T47D (cell line): ENCODE data around the gene FGFR2.
A peak's percentile ranks its signal among the peaks of the same experiment; 100 is the strongest.

Experiments
- DNase-seq, 2 experiments: peaks; one replicate each; pipeline versions ENCODE4 v3.0.0 to v3.0.0-alpha.2; 2011 to 2012; ENCODE audit warnings: low read depth in 1 of 2, low spot score in 1 of 2
- JUND ChIP-seq: IDR thresholded peaks from 2 replicates; pipeline ENCODE4 v1.6.1; 2012; ENCODE audit warnings: low read depth
- in situ Hi-C: cut with HindIII; loops from 2 replicates; pipeline ENCODE4 v1.10.0; 2016; ENCODE audit warnings: low sequenced_read_pairs, low pct_unique_long_range_greater_than_20kb

FGFR2 gene

GRCh38 chr10:121497513-121498470 lies 100.5 kb downstream of the FGFR2 start:
- peak in 1 of 2 experiments; percentile 48 for DNase-seq

GRCh38 chr10:121495719-121496118 lies 102.5 kb downstream of the FGFR2 start:
- peak; percentile 16 to 89 for DNase-seq
- TF ChIP-seq JUND = no peak
- in situ Hi-C loops = no loop called here

More at GRCh38 chr10:121497513-121498470, 100.5 kb downstream of the FGFR2 start:
- TF ChIP-seq JUND = no peak
- in situ Hi-C loops = no loop called here

DNA sequence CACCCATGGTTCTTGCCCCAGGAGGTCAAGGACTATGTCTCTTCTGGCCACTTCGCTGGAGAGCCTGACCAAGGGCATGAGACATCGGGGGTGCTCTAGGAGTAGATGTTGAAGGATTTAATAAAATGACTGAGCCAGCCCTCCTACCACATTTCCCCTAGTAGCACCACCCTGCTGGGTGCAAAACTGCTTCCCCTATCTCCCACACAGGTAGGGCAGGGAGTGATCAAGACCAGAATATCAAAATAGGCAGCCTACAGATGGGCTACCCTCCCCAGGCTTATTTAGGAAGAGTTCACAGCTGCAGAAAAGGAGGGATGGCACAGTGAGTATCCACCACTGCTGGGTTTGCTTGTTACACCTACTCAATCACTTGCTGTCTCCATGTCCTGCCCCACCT lies 103.9 kb downstream of the FGFR2 start:
- no peak for TF ChIP-seq JUND
- no peak for DNase-seq
- in situ Hi-C loops = no loop called here

GRCh38 chr10:121493521-121493920 lies 104.7 kb downstream of the FGFR2 start:
- TF ChIP-seq JUND = no peak
- in situ Hi-C loops = no loop called here
- no peak for DNase-seq

DNA sequence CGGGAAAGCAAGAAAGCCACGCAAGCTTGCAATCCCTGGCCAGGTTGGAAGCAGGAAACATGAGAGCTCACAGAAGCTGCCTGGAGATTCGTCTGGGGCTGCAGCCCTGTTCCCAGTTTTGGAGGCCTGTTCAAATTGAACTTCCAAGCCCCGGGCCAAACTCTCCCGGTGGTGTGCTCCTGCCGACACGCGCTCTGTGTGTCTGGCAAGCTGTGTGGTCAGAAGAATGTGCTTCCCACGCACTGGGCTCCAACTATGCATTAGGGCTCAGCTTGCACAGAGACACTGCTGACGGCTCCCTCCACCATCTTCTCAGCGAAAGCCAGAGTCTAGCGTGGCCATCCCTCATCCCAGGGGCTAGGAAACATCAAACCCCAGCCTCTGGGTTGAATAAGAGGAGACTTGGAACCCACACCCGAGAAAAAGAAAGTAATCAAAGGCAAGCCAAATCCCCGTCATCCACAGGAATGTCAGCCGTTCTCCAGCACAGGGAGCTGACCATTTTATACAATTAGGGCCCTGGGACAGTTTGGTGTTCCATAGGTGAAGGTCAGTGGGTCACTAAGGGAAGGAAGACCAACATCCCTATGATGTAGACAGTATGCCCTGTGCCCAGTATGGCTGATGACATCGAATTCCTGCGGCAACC lies 107.2 kb downstream of the FGFR2 start:
- TF ChIP-seq JUND = no peak
- no peak for DNase-seq
- in situ Hi-C loops = no loop called here

GRCh38 chr10:121485436-121486139 lies 112.7 kb downstream of the FGFR2 start:
- no peak for DNase-seq
- in situ Hi-C loops = no loop called here
- no peak for TF ChIP-seq JUND

DNA sequence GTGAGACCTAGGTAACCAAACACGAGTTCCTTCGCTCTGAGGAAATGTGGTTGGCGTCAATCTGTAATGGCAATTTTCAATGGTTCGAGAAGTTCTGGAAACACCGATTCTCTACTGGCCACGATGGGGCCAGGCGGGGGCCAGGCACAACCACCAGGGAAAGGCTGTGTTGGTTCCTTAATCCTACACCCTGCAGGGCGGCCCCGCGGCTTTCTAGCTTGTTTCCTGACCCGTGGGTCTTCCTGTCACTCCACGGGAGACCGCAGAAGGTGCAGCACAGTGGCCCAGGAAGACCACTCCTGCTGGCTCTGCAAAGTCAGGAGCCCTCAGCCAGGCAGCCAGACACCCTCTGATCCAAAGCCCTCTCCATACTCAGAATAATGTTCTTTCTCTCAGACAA lies 113.4 kb downstream of the FGFR2 start:
- in situ Hi-C loops = no loop called here
- TF ChIP-seq JUND = no peak
- DNase-seq = no peak

DNA sequence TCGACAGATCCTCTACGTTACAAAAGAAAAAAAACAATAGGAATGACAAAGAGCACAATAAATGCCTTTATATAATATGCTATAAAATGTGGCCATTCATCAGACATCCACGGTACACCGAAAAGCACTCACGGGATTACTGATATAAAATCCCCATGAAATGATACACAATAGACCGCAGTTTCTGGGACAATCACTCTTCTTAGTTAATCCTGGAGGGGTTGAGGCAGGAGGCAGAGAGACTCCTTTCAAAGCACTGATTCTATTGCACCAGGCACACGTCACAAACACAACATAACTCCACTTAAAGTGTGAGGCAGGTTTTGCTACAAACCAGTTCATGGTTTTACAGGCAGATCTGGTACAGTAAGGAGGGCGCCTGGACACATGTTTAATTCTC lies 113.8 kb downstream of the FGFR2 start:
- DNase-seq = no peak
- in situ Hi-C loops = no loop called here
- TF ChIP-seq JUND = no peak

- no peak for TF ChIP-seq JUND
- in situ Hi-C loops = no loop called here
- DNase-seq = no peak
Measured at GRCh38 chr10:121481180-121481579, 117.1 kb downstream of the FGFR2 start.

GRCh38 chr10:121478556-121478955 lies 119.7 kb downstream of the FGFR2 start:
- DNase-seq = no peak
- in situ Hi-C loops = no loop called here

GRCh38 chr10:121469797-121470606 lies 128.2 kb downstream of the FGFR2 start:
- no peak for TF ChIP-seq JUND
- peak in 1 of 2 experiments; percentile 35 for DNase-seq
- in situ Hi-C loops = no loop called here

More at GRCh38 chr10:121478556-121478955, 119.7 kb downstream of the FGFR2 start:
- no peak for TF ChIP-seq JUND

- in situ Hi-C loops = no loop called here
- TF ChIP-seq JUND = no peak
- no peak for DNase-seq
Measured at GRCh38 chr10:121468726-121469125, 129.5 kb downstream of the FGFR2 start.
